Upper lobe of left lung (tissue), 6 donors: ENCODE data around the gene ARNT2. TPM values are rescaled to one million over a fixed set of nuclear protein-coding genes. Genes with fewer than 3 reads are reported as not detected.

Experiments used
- ATAC-seq, 2 donors: fragments of 200-7000 bp; cut with Tn5 transposase; one replicate each; pipeline ENCODE4 v1.9.1; 2022; ENCODE audit warnings: mild to moderate bottlenecking in 2 of 2, moderate library complexity in 2 of 2; ENCODE audit not compliant: low FRiP score in 2 of 2
- DNase-seq, 2 donors: peaks; one replicate each; pipeline ENCODE4 v3.0.0-alpha.2; 2019 to 2020
- H3K27ac ChIP-seq, 4 donors: fragments of 200-600 bp; sonication (generic); one replicate each; pipeline ENCODE4 v1.5.1; 2016 to 2019
- H3K27me3 ChIP-seq, 4 donors: fragments of 200-600 bp; sonication (generic); one replicate each; pipeline ENCODE4 v1.5.1; 2017 to 2019
- H3K36me3 ChIP-seq, 4 donors: fragments of 200-600 bp; sonication (generic); one replicate each; pipeline ENCODE4 v1.5.1; 2016 to 2019
- H3K4me1 ChIP-seq, 4 donors: fragments of 200-600 bp; sonication (generic); one replicate each; pipeline ENCODE4 v1.5.1; 2018 to 2019
- H3K4me3 ChIP-seq, 4 donors: fragments of 200-600 bp; sonication (generic); one replicate each; pipeline ENCODE4 v1.5.1; 2017 to 2019; ENCODE audit warnings: mild to moderate bottlenecking in 2 of 4, moderate library complexity in 1 of 4
- H3K9me3 ChIP-seq, 4 donors: fragments of 200-600 bp; sonication (generic); one replicate each; pipeline ENCODE4 v1.5.1; 2018 to 2019
- EP300 ChIP-seq, 4 donors: sonication (generic); formaldehyde crosslinking; IDR thresholded peaks; one replicate each; pipeline ENCODE4 v1.5.1; 2017; ENCODE audit warnings: antibody characterized with exemption in 4 of 4, control low read depth in 2 of 4
- POLR2A ChIP-seq, 4 donors: fragments of 450-650 bp; IDR thresholded peaks; one replicate each; pipeline ENCODE4 v1.5.1; 2016 to 2017; ENCODE audit warnings: antibody characterized with exemption in 4 of 4, mild to moderate bottlenecking in 2 of 4
- POLR2AphosphoS5 ChIP-seq, 2 donors: sonication (generic); formaldehyde crosslinking; IDR thresholded peaks; one replicate each; pipeline ENCODE4 v1.5.1; 2017; ENCODE audit warnings: antibody characterized with exemption in 2 of 2
- WGBS, 2 donors: methylation state at CpG; one replicate each; pipeline ENCODE4 v1.1.5; 2017 to 2018; 5-methylcytosine and 5-hydroxymethylcytosine counted together
- total RNA-seq, 6 donors: library from RNA; depleted of rRNA in 4 of 6; stranded (reverse); fragments of >200 nt in 4 of 6; gene quantifications; one replicate each; pipeline versions ENCODE4 v1.1.0 to v1.2.1, GENCODE V29; 2016 to 2021
- TF ChIP-seq, protein P1 (sequence below), 6 experiments: fragments of 450-650 bp in 4 of 6; fragments of 200-600 bp in 2 of 6; sonication (generic) in 2 of 6; IDR thresholded peaks; one replicate each; pipeline ENCODE4 v1.5.1; 2016 to 2019; ENCODE audit warnings: antibody characterized with exemption in 6 of 6
- donor health status: DM: no; HTN: no; CAD: no; lungs with moderate emphysema.
- donor health status: DM: no; HTN: yes; CAD: no; lungs with severe emphysema.

Gene ARNT2
- total RNA-seq, 6 donors from 2014 or later = 4.7 to 26.9 (median 8.4) TPM

DNA sequence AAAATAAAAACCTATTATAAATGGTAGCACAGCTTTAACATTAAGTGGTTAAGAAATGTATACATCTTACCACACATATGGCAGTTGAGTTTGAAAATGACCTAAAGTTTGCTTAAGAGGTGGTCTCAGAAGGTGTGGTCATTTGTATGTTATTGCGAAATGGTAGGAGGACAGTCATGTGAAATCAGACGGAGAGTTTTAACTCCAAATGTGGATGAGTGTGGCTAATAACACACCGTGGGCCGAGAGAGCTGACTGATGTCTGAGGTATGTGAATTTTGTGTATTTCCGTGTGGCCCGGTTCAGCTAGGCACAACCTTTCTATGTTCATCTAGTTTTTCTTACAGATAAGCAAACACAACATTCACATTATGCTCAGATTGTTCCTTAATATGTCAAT lies 71.9 kb downstream of the ARNT2 start:
- Histone ChIP-seq H3K36me3 (no peaks in the 10 kb centered on the region), H3K4me1 (peaks cover 0 to 8% (median 0%) of the 10 kb centered on the region in 4 donors), H3K4me3 (no peak overlapping the region), H3K27ac (no peak overlapping the region), H3K9me3 (no peaks in the 10 kb centered on the region), H3K27me3 (no peaks in the 10 kb centered on the region)
- DNase-seq (no peak), ATAC-seq (no peak)
- WGBS, 2 donors = 94 to 96% methylated on average over 6 of the region's 6 CpGs
- TF ChIP-seq, protein P1, sequence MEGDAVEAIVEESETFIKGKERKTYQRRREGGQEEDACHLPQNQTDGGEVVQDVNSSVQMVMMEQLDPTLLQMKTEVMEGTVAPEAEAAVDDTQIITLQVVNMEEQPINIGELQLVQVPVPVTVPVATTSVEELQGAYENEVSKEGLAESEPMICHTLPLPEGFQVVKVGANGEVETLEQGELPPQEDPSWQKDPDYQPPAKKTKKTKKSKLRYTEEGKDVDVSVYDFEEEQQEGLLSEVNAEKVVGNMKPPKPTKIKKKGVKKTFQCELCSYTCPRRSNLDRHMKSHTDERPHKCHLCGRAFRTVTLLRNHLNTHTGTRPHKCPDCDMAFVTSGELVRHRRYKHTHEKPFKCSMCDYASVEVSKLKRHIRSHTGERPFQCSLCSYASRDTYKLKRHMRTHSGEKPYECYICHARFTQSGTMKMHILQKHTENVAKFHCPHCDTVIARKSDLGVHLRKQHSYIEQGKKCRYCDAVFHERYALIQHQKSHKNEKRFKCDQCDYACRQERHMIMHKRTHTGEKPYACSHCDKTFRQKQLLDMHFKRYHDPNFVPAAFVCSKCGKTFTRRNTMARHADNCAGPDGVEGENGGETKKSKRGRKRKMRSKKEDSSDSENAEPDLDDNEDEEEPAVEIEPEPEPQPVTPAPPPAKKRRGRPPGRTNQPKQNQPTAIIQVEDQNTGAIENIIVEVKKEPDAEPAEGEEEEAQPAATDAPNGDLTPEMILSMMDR (IDR thresholded peaks at IDR 0.05) = no peak
- TF ChIP-seq POLR2A (IDR thresholded peaks at IDR 0.05) (no peak), EP300 (IDR thresholded peaks at IDR 0.05) (no peak), POLR2AphosphoS5 (IDR thresholded peaks at IDR 0.05) (no peak)

DNA sequence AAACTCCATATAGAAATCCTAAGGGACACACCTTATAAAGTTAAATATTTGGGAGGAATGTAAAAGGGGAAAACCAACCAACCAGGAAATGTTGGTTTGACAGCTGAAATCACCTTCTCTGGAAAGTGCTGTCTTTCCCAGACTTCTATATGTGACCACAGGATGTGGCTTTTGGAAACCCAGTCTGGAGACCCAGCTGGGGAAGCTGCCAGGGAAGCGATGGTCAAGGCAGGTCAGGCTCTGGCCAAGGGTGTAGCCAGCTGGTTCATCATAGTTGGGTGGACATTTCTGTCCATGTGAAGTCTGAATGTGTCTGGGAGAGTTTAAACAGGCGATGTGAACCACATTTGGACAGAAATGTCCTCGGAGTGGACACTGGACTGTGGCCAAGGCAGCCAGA lies 73.9 kb downstream of the ARNT2 start:
- 73 to 79% methylated on average over 3 of the region's 3 CpGs for WGBS, 2 donors
- no peak for ATAC-seq
- Histone ChIP-seq H3K36me3 (no peaks in the 10 kb centered on the region), H3K4me1 (peaks cover 0 to 12% (median 3%) of the 10 kb centered on the region in 4 donors), H3K27ac (peak overlapping the region in 1 of 4 donors; percentile 24), H3K9me3 (no peaks in the 10 kb centered on the region), H3K4me3 (no peak overlapping the region), H3K27me3 (no peaks in the 10 kb centered on the region)
- no peak for DNase-seq
- TF ChIP-seq, protein P1 (IDR thresholded peaks at IDR 0.05) = no peak
- TF ChIP-seq EP300 (IDR thresholded peaks at IDR 0.05) (no peak), POLR2A (IDR thresholded peaks at IDR 0.05) (no peak), POLR2AphosphoS5 (IDR thresholded peaks at IDR 0.05) (no peak)

DNA sequence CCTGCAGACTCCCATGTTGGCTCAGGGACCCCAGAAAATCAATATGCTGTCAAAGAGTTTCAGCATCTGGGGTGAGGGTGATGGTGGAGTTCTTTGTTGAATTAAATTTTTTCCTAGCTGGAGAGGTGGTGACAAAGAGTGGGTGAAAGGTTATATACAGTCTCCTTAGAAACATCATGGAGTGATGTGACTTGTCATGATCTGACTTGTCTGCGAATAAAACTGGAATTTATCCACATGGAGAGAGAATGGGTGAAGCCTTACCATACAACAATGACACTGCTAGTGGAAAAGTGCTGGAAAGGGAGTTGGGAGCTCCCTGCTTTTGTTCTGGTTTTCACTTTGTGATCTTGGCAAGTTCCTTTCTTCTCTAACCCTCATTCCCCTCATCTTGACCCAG lies 75.0 kb downstream of the ARNT2 start:
- Histone ChIP-seq H3K36me3 (no peaks in the 10 kb centered on the region), H3K9me3 (no peaks in the 10 kb centered on the region), H3K27me3 (no peaks in the 10 kb centered on the region), H3K27ac (peak overlapping the region in 2 of 4 donors; percentile 35 to 57), H3K4me1 (peaks cover 0 to 13% (median 7%) of the 10 kb centered on the region in 4 donors), H3K4me3 (no peak overlapping the region)
- TF ChIP-seq POLR2A (IDR thresholded peaks at IDR 0.05) = no peak
- DNase-seq = no peak
- ATAC-seq = no peak
- WGBS, 2 donors = 83 to 91% methylated on average over 1 of the region's 1 CpG

DNA sequence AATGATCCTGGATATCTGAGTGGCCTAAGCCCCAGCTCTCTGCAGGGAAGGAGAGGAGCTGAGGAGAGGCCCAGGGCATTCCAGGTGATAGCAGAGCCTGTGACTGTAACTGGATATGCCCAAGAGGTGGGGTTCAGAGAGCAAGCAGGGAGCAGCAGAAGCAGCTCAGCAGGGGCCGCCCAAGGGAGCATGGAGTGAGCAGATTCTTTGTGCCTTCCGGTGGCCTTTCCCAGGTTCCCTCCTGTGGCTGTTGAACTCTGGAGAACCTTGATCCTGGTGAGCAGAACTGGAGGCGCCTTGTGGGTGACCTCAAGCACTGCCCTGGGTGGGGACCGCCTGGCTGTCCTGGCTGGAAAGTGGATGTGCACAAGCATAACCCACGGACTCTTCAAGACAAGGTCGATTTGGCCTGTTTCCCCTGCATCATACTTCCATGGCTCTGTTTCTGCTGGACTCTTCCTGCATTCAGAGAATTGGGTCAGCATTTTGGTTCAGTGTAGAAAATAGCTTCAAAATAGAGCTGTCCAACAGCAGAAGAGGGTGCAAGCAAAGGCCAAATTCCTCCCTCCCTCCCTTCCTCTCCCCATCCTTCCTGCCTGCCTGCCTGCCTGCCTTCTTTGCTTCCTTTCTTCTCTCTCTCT lies 76.1 kb downstream of the ARNT2 start:
- Histone ChIP-seq H3K4me3 (no peak overlapping the region), H3K27me3 (no peaks in the 10 kb centered on the region), H3K4me1 (peaks cover 0 to 22% (median 9%) of the 10 kb centered on the region in 4 donors), H3K27ac (peak overlapping the region; percentile 31 to 57 (median 42)), H3K36me3 (no peaks in the 10 kb centered on the region), H3K9me3 (no peaks in the 10 kb centered on the region)
- peak in 1 of 2 donors; percentile 44 for ATAC-seq
- 78 to 82% methylated on average over 3 to 6 of the region's 6 CpGs for WGBS, 2 donors
- no peak for DNase-seq
- TF ChIP-seq, protein P1 (IDR thresholded peaks at IDR 0.05) = no peak
- TF ChIP-seq POLR2A (IDR thresholded peaks at IDR 0.05) (no peak), POLR2AphosphoS5 (IDR thresholded peaks at IDR 0.05) (no peak), EP300 (IDR thresholded peaks at IDR 0.05) (no peak)

DNA sequence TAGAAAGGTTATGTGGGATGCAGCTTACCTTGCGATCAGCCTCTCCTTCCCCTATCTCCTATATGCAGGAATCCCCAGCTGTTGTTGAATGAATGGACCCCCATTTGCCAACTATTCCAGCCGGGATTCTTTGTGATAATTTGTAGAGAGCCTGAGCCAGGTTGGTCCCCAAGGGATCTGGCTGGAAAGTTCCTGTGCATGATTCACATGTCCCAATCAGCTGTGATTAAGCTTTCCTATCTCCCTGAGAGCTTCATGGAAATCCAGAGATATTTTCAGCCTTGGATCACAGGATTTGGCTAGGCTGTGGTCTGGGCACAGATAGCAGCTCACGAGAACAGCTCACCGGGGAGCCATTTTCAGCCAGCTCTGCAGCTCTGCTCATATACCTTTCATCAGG lies 76.7 kb downstream of the ARNT2 start:
- Histone ChIP-seq H3K36me3 (no peaks in the 10 kb centered on the region), H3K27me3 (no peaks in the 10 kb centered on the region), H3K27ac (peak overlapping the region in 1 of 4 donors; percentile 48), H3K4me3 (no peak overlapping the region), H3K9me3 (no peaks in the 10 kb centered on the region), H3K4me1 (peaks cover 0 to 22% (median 9%) of the 10 kb centered on the region in 4 donors)
- WGBS, 2 donors = 60 to 79% methylated on average over 4 of the region's 4 CpGs
- ATAC-seq (peak in 1 of 2 donors; percentile 81), DNase-seq (no peak)
- TF ChIP-seq POLR2AphosphoS5 (IDR thresholded peaks at IDR 0.05) = peak in 1 of 2 donors; percentile 5
- TF ChIP-seq, protein P1 (IDR thresholded peaks at IDR 0.05) = no peak
